Measurements from ENCODE around the gene PCDH9. TPM values are rescaled to one million over a fixed set of nuclear protein-coding genes. Genes with fewer than 3 reads are reported as not detected.
A peak's percentile ranks its signal among the peaks of the same experiment; 100 is the strongest.

Gene PCDH9
- total and polyA plus RNA-seq, 2 experiments from 2014 or later: 0.56 to 0.76 TPM

DNA sequence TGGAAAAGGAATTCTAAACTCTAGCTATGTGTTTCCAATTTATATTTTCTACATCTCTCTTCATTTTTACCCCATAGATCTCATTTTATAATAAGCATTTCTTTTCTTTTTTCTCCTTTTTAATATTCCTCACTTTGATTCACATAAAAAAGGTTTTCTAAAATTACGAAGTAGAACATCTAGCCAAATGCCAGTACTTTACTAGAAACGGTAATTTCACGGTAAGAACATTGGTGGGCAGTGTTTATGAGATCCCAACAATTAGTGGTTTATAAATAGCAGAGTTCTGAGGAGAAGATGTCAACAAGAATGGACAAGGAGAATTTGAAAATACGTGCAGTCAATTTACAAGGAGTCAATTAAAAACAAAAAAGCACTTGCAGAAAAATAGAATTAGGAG, 94.8 kb downstream of the PCDH9 start:
- Histone ChIP-seq H3K9me2 (ENCODE audit: insufficient read depth) (no peaks in the 10 kb centered on the region), H3K4me2 (ENCODE audit: unreplicated experiment) (no peak overlapping the region), H3K27me3 (replicated peaks; ENCODE audit: insufficient read depth) (no peaks in the 10 kb centered on the region), H3K4me1 (ENCODE audit: insufficient read depth) (no peaks in the 10 kb centered on the region), H3K9ac (no peak overlapping the region), H4K20me1 (ENCODE audit: insufficient read depth) (no peaks in the 10 kb centered on the region), H2AFZ (no peak overlapping the region), H3K27ac (no peak overlapping the region), H3K9me3 (ENCODE audit: low read depth) (no peaks in the 10 kb centered on the region), H3K4me3 (no peak overlapping the region), H3K36me3 (ENCODE audit: low read depth) (no peaks in the 10 kb centered on the region), H3K79me2 (ENCODE audit: insufficient read depth) (no peaks in the 10 kb centered on the region), H3F3A (ENCODE audit: insufficient read depth) (no peaks in the 10 kb centered on the region)
- TF ChIP-seq EZH2 (IDR thresholded peaks at IDR 0.05; ENCODE audit: insufficient read depth, poor library complexity, severe bottlenecking) (no peak), EZH2phosphoT487 (IDR thresholded peaks at IDR 0.05; ENCODE audit: insufficient read depth, low read depth) (no peak)
- in situ Hi-C loops (cut with MboI): no loop called here
- DNase-seq: no peak
- WGBS, 2 experiments (ENCODE audit: low coverage in 1 of 2, low lambda C conversion rate in 2 of 2, missing lambda C conversion rate in 2 of 2): 21 to 25% methylated on average over 4 of the region's 4 CpGs

DNA sequence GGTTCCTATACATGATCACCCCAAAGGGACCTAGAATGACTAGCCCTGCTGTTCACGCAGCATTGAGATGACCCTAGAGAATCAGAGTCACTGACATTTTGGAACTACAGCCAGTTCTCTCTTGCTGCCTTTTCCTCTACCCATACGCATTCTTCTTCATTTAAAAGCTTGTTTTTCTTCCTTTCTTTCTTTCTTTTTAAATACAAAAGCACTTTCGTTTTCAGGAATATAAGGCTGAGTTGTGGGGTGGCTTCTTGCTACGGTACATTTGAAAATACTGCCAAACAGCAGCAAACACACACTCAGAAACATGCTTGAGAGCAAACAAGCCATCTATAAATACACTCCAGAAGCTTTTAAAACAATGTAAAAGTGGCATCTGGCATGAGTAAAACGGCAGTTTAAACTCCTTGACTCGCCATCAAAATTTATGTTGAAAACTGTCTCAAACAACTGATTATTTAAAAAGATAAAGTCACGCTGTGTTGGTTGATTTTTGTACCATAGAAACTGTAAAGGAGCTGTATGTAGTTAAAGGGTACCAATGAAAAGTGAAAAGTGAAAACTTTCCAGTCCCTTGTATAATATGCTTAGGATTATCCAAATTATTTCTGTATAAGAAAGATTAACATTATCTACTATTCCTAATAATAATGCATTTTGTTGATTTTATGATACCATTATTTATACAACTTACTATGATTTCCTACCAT, 95.6 kb downstream of the PCDH9 start:
- Histone ChIP-seq H3K27me3 (replicated peaks; ENCODE audit: insufficient read depth) (no peaks in the 10 kb centered on the region), H3K27ac (no peak overlapping the region), H3K36me3 (ENCODE audit: low read depth) (no peaks in the 10 kb centered on the region), H3K79me2 (ENCODE audit: insufficient read depth) (no peaks in the 10 kb centered on the region), H2AFZ (peak overlapping the region; percentile 31; the same call in 1 of the 2 replicates), H4K20me1 (ENCODE audit: insufficient read depth) (no peaks in the 10 kb centered on the region), H3K9ac (no peak overlapping the region), H3F3A (ENCODE audit: insufficient read depth) (no peaks in the 10 kb centered on the region), H3K4me1 (ENCODE audit: insufficient read depth) (no peaks in the 10 kb centered on the region), H3K9me2 (ENCODE audit: insufficient read depth) (no peaks in the 10 kb centered on the region), H3K9me3 (ENCODE audit: low read depth) (no peaks in the 10 kb centered on the region), H3K4me3 (no peak overlapping the region), H3K4me2 (ENCODE audit: unreplicated experiment) (no peak overlapping the region)
- WGBS, 2 experiments (ENCODE audit: low coverage in 1 of 2, low lambda C conversion rate in 2 of 2, missing lambda C conversion rate in 2 of 2): 5 to 10% methylated on average over 7 of the region's 7 CpGs
- in situ Hi-C loops (cut with MboI): no loop called here
- no peak for DNase-seq
- TF ChIP-seq EZH2 (IDR thresholded peaks at IDR 0.05; ENCODE audit: insufficient read depth, poor library complexity, severe bottlenecking) (no peak), EZH2phosphoT487 (IDR thresholded peaks at IDR 0.05; ENCODE audit: insufficient read depth, low read depth) (no peak)

DNA sequence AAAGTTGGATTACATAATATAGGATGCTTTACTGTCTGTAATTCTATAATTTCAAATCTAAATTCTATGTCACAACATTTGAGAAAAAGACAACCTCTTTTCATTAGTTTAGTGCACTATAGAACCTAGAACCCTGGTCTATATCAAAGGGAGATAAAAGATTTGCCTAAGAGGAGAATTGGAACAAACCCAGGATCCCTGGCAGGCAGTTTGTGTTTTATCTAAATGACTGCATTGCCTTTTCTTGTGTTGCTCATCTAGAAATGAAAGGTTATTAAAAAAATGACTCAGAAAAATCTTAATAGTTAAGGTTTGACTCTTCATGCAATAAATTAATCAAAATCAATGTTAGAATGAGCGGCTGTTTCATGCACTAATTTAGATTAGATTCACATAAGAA, 96.7 kb downstream of the PCDH9 start:
- 14 to 35% methylated on average over 1 of the region's 1 CpG for WGBS, 2 experiments (ENCODE audit: low coverage in 1 of 2, low lambda C conversion rate in 2 of 2, missing lambda C conversion rate in 2 of 2)
- Histone ChIP-seq H3K27me3 (replicated peaks; ENCODE audit: insufficient read depth) (no peaks in the 10 kb centered on the region), H3K27ac (no peak overlapping the region), H2AFZ (no peak overlapping the region), H3K9me3 (ENCODE audit: low read depth) (no peaks in the 10 kb centered on the region), H3K4me2 (ENCODE audit: unreplicated experiment) (no peak overlapping the region), H3K79me2 (ENCODE audit: insufficient read depth) (no peaks in the 10 kb centered on the region), H3F3A (ENCODE audit: insufficient read depth) (no peaks in the 10 kb centered on the region), H3K4me3 (no peak overlapping the region), H3K4me1 (ENCODE audit: insufficient read depth) (no peaks in the 10 kb centered on the region), H3K36me3 (ENCODE audit: low read depth) (no peaks in the 10 kb centered on the region), H3K9me2 (ENCODE audit: insufficient read depth) (no peaks in the 10 kb centered on the region), H3K9ac (no peak overlapping the region), H4K20me1 (ENCODE audit: insufficient read depth) (no peaks in the 10 kb centered on the region)
- no peak for DNase-seq
- in situ Hi-C loops (cut with MboI): no loop called here
- TF ChIP-seq EZH2 (IDR thresholded peaks at IDR 0.05; ENCODE audit: insufficient read depth, poor library complexity, severe bottlenecking) (no peak), EZH2phosphoT487 (IDR thresholded peaks at IDR 0.05; ENCODE audit: insufficient read depth, low read depth) (no peak)

DNA sequence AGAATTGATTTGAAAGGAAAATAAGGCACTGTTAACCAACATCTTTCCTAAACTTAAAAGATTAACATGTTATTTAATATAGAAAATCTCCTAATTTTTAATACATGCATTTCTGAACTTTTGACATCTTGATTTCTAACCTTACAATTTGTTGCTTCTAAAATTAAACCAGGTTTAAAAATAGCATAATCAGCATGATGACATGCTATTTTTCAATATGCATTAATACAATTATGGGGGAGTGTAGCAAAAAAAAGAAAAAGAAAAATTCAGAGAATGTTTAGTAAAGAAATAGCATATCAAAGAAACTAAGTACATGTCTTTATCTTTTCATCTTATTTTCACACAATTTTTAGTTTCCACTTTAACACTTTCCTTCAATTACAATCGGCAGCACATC, 98.7 kb downstream of the PCDH9 start:
- in situ Hi-C loops (cut with MboI): no loop called here
- 38 to 58% methylated on average over 1 of the region's 1 CpG for WGBS, 2 experiments (ENCODE audit: low coverage in 1 of 2, low lambda C conversion rate in 2 of 2, missing lambda C conversion rate in 2 of 2)
- DNase-seq: no peak

More for the DNA sequence above, 98.7 kb downstream of the PCDH9 start:
- no peak overlapping the region for H3K4me3 ChIP-seq
- H3K9me2 ChIP-seq (ENCODE audit: insufficient read depth): no peaks in the 10 kb centered on the region
- no peak overlapping the region for H2AFZ ChIP-seq
- TF ChIP-seq EZH2phosphoT487 (IDR thresholded peaks at IDR 0.05; ENCODE audit: insufficient read depth, low read depth) (no peak), EZH2 (IDR thresholded peaks at IDR 0.05; ENCODE audit: insufficient read depth, poor library complexity, severe bottlenecking) (no peak)
- H3K27me3 ChIP-seq (replicated peaks; ENCODE audit: insufficient read depth): no peaks in the 10 kb centered on the region
- no peaks in the 10 kb centered on the region for H3K36me3 ChIP-seq (ENCODE audit: low read depth)
- H3K9ac ChIP-seq: no peak overlapping the region
- no peaks in the 10 kb centered on the region for H3K79me2 ChIP-seq (ENCODE audit: insufficient read depth)
- no peaks in the 10 kb centered on the region for H3K9me3 ChIP-seq (ENCODE audit: low read depth)
- no peaks in the 10 kb centered on the region for H3K4me1 ChIP-seq (ENCODE audit: insufficient read depth)
- H3F3A ChIP-seq (ENCODE audit: insufficient read depth): no peaks in the 10 kb centered on the region
- no peaks in the 10 kb centered on the region for H4K20me1 ChIP-seq (ENCODE audit: insufficient read depth)
- H3K27ac ChIP-seq: no peak overlapping the region
- no peak overlapping the region for H3K4me2 ChIP-seq (ENCODE audit: unreplicated experiment)
